Smooth muscle cell of the pulmonary artery (primary cell): ENCODE data around the gene MYH3. TPM values are rescaled to one million over a fixed set of nuclear protein-coding genes. Genes with fewer than 3 reads are reported as not detected.

Experiments used
- total RNA-seq: library from RNA; depleted of rRNA; stranded (reverse); fragments of >200 nt; gene quantifications from 2 replicates; pipeline ENCODE4 v1.2.3, GENCODE V29; 2014

The MYH3 gene
- total RNA-seq, result 0.91 and 1.3 TPM in 2 replicates

DNA sequence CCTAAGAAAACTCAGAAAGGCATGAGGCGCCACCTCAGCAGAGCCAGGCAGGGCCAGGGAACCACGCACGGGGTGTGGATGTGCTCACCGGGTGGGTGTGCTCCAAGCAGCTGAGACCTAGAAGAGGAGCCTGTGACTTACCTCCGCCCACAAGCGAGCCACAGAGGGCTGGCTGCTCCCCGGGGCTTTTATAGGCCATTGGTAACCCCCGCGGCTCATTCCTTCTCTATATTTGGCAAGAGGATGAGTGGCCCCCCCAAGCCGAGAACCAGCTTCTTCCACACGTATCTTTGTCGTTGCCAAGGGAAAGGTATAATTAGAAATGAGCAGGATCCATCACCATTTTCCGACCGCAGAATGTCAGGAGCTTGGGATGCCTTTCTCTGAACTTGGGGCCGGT is at the start of gene MYH3:
Gene MYH3, minus strand, starts transcription at position 162 of the 400 bp plus-strand sequence. CDS start 2,245 bp downstream, outside the sequence.

DNA sequence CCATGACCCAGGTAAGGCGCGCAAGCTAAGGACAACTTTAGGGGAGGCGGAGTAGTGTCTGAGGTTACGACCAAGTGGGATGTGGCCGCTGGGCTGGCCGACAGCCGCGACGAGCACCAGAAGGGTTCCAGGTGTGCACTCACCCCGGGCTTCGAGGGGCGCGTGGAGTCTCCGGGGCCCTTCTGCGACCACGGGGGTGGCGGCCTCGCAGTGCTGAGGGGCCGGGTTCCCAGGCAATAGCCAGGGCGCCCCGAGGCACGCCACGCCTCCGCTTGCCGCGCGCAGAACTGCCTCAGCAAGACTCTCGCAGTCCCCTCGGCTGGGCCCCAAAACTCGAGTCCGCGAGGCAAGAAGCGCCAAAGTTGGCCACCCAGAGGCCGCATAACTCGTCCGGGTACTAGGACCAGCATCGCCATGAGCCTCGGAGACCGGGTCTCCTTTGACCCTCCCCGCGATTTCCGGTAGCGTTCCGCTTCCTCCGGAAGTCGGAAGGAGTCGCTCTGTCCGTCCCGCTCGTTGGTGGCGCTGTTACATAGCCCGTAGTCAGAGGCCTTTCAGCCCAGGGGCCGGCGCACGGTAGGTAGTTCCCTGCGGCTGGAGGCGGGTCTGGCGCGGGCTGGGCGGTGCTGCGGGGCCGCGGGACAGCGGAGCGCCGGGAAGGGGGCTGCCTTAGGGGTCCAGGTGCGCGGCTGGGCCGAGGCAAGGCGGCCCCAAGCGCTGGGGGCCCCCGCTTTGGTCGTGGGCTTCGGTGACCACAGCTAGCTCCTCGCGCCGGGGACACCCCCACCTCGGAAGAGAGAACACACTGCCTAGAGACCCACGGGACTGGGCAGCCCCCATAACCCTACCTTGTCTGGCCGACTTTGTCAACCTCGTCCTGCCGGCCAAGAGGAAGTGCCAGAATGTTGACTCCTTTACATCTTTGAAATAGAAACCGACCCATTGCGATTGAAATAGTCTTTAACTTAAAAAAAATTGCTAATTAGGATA is 40.3 kb upstream of the MYH3 start, which contains the start of the genes ADPRM and SCO1:
Gene ADPRM, plus strand, starts transcription at position 503 of the 990 bp plus-strand sequence. CDS start 7,333 bp downstream, outside the sequence.
Gene SCO1, minus strand, starts transcription at position 442 of the 990 bp plus-strand sequence. Its CDS starts 26 bp downstream, at position 416.

Other genes with a start within 250 kb of the MYH3 start
- not detected in 2 replicates for gene MYH8, start 235.4 kb downstream of the MYH3 start, total RNA-seq
- not detected in 2 replicates for gene MYH4, start 187.8 kb downstream of the MYH3 start, total RNA-seq
- not detected in 2 replicates for gene MYH1, start 138.8 kb downstream of the MYH3 start, total RNA-seq
- not detected in 2 replicates for gene MYH2, start 107.7 kb downstream of the MYH3 start, total RNA-seq
- 28.6 and 41.5 TPM in 2 replicates for gene SCO1, start 40.2 kb upstream of the MYH3 start, total RNA-seq
- gene ADPRM, start 40.3 kb upstream of the MYH3 start, total RNA-seq, result 9.7 and 10.3 TPM in 2 replicates
- 0.91 and 1.2 TPM in 2 replicates for gene TMEM220, start 72.7 kb upstream of the MYH3 start, total RNA-seq
- gene TMEM238L, start 146.8 kb upstream of the MYH3 start, total RNA-seq, result not detected in 2 replicates
- not detected in 2 replicates for gene PIRT, start 180.8 kb upstream of the MYH3 start, total RNA-seq